Stimulated activated naive CD8-positive, alpha-beta T cell treated with anti-CD3 and anti-CD28 coated beads, Interleukin-15, Interleukin-2, amounts not matched to agents 100 ng/mL and 50 ng/mL, for 24 hours (primary cell): ENCODE measurements around the gene FCGBP.
"Not testable (repeated sequence)": the region's sequence is repeated elsewhere in the genome, so short reads cannot be mapped to it uniquely, and the experiment has no call there.

Source experiments
- H3K27ac Mint-ChIP-seq: one replicate; pipeline ENCODE4 v1.8.0; 2021; ENCODE audit warnings: mild to moderate bottlenecking, mixed read lengths
- H3K27me3 Mint-ChIP-seq: one replicate; pipeline ENCODE4 v1.8.0; 2021; ENCODE audit warnings: mixed read lengths
- H3K36me3 Mint-ChIP-seq: one replicate; pipeline ENCODE4 v1.8.0; 2021; ENCODE audit warnings: low read depth, mixed read lengths
- H3K4me1 Mint-ChIP-seq: one replicate; pipeline ENCODE4 v1.8.0; 2021; ENCODE audit warnings: low read depth, mixed read lengths
- H3K4me3 Mint-ChIP-seq: one replicate; pipeline ENCODE4 v1.8.0; 2021; ENCODE audit warnings: mild to moderate bottlenecking, mixed read lengths
- H3K9me3 Mint-ChIP-seq: one replicate; pipeline ENCODE4 v1.8.0; 2021; ENCODE audit warnings: mixed read lengths

The FCGBP gene

DNA sequence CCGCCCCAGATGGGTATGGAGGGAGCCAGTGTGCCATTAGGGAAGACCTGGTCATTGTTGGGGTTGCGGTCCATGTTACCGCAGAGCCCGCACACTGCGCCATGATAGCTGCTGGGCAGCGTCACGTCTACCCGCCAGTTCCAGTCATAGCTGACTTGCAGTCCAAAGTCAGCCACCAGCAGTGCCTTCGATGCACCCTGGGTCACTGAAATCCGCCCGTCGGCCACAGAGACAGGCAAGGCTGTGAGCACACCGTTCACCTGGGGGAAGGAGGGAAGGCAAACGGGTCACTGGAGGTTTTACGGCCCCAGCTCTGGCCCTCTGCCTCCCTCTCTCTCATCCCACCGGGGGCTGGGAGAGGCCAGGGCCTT, 40.2 kb downstream of the FCGBP start:
- H3K27me3 Mint-ChIP-seq, H3K36me3 Mint-ChIP-seq, H3K9me3 Mint-ChIP-seq, H3K27ac Mint-ChIP-seq, H3K4me3 Mint-ChIP-seq, H3K4me1 Mint-ChIP-seq: not testable (repeated sequence)

DNA sequence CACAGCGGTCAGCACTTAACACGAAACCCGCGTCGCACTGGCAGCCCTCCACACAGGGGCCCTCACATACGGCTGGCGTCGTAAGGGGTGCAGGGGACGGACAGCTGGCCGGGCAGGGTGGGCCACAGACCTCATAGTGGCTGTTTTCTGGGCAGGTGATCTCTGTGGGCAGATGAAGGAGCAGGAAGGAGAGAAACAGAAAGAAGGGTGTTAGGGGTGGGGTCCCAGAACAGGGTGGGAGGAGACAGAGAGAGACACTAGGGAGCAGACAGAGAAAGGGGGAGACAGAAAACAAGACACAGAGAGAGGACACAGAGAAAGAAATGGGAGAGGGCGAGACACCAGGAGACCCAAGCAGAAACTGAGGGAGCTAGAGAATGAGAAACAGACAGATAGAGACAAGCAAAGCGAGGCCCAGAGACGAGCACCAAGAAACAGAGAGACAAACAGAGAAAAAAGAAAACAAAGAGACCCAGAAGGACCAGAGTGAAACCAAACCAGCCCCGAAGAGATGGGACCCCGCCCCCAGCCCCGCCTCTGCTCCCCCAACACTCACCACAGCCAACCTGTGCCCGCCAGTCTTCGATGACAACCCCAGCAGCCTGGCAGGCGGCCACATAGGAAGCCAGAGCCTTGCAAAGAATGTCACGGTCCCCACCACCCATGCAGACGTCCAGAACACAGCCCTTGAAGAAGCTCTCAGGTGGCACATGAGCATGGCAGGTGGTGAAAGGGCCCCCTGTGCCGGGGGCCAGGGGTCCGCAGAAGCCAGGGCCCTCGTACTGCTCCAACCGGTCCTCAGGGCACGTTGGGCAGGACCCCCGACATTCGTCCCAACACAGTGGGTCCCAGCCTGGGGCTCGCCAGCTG, 40.8 kb downstream of the FCGBP start:
- not testable (repeated sequence) for H3K4me3 Mint-ChIP-seq, H3K36me3 Mint-ChIP-seq, H3K27me3 Mint-ChIP-seq, H3K9me3 Mint-ChIP-seq, H3K4me1 Mint-ChIP-seq, H3K27ac Mint-ChIP-seq

DNA sequence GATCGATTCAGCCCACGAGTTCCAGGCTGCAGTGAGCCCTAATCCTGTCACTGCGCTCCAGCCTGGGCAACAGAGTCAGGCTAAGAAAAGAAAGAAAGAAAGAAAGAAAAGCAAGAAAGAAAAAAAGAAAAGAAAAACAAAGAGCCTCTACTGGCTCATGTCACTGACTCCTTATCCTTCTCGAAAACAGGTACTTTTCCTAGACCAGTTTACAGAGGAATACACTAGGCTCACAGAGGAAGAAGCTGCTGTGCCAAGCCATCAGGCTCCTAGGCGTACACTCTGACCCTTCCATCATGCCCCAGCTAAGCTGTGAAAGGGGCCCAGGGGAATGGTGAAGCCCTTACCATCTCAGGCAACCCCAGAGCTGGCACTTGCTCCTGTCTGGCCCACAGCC, 41.9 kb downstream of the FCGBP start:
- not testable (repeated sequence) for H3K4me1 Mint-ChIP-seq, H3K27me3 Mint-ChIP-seq, H3K36me3 Mint-ChIP-seq, H3K27ac Mint-ChIP-seq, H3K9me3 Mint-ChIP-seq, H3K4me3 Mint-ChIP-seq

DNA sequence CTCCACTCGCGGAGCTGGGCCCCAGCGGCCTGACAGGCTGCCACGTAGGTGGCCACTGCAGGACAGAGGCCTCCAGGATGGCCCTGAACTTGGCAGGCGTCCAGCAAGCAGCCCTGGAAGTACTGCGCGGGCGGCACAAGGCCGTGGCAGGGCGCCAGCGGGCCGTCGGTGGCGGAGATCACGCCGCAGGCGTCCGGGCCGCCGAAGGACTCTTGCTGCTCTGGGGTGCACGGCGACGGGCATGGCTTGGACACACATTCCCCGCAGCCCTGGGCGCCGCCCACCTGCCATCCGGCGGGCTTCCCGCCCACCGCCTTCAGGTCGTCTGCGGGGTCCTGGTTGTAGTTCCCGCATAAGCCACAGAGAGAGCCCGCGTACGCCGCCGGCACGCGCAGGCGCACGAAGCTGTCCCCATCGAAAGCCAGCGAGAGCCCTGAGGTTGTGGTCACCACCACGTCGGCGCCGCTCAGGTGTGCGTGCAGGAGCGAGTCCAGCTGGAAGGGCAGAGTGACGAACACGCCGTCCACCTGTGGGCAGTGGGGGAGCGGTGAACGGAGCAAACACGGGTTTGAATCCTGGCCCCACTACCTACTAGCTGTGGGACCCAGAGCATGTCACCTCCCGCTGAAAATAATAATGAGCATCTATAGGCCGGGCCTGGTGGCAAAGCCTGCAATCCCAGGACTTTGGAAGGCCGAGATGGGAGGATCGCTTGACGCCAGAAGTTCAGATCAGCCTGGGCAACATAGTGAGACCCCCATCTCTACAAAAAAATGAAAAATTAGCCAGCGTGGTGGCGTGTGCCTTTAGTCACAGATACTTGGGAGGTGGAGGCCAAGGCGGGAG, 42.6 kb downstream of the FCGBP start:
- not testable (repeated sequence) for H3K4me1 Mint-ChIP-seq, H3K9me3 Mint-ChIP-seq, H3K4me3 Mint-ChIP-seq, H3K36me3 Mint-ChIP-seq, H3K27me3 Mint-ChIP-seq, H3K27ac Mint-ChIP-seq

DNA sequence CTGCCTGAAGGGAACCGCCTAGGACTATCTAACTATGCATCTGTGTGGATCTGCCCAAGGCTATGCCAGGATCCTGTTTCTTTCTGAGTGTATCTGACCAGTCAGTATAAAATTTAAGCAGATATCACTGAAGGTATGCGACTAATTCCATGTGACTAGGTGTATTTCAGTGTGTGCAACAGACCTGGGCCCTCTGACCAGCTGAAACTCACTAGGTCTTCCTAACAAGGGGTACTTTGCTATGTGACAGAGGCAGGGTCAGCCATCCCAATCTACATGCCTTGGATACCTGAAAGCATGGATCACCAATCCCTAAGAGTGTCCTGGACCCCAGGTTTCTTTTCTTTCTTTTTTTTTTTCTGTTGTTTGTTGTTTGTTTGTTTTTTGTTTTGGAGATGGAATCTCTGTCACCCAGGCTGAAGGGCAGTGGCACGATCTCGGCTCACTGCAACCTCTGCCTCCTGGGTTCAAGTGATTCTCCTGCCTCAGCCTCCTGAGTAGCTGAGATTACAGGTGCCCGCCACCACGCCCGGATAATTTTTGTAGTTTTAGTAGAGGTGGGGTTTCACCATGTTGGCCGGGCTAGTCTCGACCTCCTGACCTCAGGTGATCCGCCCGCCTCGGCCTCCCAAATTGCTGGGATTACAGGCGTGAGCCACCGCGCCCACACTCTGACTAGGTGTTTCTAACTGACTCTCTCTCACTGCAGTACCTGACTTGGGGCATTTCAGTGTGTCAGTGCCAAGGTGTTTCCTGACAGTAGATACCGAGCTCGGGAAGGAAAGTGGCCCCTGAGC, 43.5 kb downstream of the FCGBP start:
- Mint-ChIP-seq H3K36me3 (peaks cover 6% of the 10 kb centered on the region), H3K4me3 (no peak overlapping the region), H3K27me3 (no peaks in the 10 kb centered on the region), H3K27ac (no peak overlapping the region), H3K9me3 (no peaks in the 10 kb centered on the region), H3K4me1 (no peaks in the 10 kb centered on the region)

DNA sequence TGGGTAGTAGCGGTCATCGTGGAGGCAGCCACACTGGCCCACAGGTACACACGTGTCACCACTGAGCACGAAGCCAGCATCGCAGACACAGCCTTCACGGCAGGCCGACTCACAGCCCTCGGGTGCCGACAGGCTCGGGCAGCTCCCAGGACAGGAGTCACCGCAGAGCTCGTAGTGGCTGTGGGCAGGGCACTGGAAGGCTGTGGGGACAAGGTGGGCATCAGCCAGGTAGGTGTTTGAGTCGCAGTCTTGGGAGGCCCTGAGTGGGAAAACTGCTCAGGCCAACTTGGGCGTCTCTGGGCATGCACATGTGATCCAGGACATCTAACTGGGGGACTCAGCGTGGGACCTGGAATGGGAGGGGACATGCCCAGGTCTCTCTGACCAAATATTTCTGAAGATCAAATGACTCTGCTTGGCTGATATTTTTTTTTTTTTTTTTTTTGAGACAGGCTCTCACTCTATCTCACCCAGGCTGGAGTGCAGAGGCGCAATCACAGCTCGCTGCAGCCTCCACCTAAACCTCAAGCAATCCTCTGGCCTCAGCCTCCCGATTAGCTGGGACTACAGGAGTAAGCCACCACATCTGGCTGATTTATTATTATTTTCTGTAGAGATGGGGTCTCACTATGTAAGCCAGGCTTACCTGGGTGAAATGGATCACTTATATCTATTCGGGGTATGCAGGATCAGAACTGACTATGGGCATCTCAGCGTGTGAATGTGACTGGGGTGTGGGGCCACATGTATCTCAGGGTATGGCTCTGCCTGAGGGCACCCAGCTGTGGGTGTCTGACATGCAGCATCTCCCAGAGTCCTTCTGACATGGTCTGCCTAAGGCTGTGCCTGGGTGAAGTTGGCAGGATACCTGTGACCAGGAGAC, 44.3 kb downstream of the FCGBP start:
- not testable (repeated sequence) for H3K27me3 Mint-ChIP-seq, H3K27ac Mint-ChIP-seq, H3K4me1 Mint-ChIP-seq, H3K36me3 Mint-ChIP-seq, H3K4me3 Mint-ChIP-seq, H3K9me3 Mint-ChIP-seq

DNA sequence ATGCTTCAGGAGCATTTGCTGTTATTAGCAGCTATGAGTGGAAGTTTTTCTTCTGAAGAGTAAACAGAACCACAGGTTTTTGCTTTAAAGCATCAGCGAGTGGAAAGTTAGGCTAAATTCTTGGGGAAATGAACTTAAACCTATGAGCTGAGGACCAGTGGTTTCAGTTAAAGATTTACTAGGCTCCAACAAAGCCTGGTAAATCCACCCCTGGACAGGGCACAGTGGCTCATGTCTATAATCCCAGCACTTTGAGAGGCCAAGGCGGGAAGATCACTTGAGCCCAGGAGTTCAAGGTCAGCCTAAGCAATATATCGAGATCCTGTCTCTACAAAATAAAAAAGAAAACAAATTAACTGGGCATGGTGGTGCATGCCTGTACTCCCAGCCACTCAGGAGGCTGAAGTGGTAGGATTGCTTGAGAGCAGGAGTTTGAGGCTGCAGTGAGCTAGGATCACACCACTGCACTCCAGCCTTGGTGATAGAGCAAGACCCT, 46.9 kb downstream of the FCGBP start:
- H3K9me3 Mint-ChIP-seq, H3K4me3 Mint-ChIP-seq, H3K27ac Mint-ChIP-seq, H3K36me3 Mint-ChIP-seq, H3K27me3 Mint-ChIP-seq, H3K4me1 Mint-ChIP-seq: not testable (repeated sequence)

DNA sequence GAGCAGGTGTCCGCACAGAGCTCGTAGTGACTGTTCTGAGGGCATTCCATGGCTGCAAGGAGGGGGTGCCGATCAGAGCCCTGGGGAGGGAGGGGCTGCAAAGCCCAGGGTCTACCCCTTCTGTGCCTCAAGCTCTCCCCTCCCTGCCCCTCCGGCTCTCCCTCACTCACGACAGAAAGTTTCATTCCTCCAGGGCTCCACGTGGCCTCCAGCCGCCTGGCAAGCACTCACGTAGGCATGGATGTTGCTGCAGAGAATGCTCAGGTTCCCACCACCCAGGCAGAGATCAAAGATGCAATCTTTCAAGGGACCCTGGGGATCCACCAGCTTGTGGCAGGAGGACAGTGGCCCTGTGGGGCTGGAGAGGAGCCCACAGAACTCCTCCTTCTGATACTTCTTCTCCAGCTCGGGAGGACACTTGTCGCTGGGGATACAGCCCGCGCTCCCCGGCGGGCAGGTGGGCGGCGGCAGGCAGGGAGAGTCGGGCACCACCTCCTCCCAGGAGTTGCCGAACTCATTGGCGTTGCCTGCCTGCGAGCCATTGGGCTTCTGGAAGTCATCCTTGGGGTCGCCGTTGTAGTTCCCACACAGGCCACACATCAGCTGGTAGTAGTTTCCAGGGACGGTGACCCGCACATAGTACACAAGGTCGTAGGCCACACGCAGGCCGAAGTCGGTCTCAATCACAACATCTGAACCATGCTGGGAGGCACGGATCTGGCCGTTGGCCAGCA, 48.4 kb downstream of the FCGBP start:
- not testable (repeated sequence) for H3K27ac Mint-ChIP-seq, H3K27me3 Mint-ChIP-seq, H3K36me3 Mint-ChIP-seq, H3K4me1 Mint-ChIP-seq, H3K9me3 Mint-ChIP-seq, H3K4me3 Mint-ChIP-seq

DNA sequence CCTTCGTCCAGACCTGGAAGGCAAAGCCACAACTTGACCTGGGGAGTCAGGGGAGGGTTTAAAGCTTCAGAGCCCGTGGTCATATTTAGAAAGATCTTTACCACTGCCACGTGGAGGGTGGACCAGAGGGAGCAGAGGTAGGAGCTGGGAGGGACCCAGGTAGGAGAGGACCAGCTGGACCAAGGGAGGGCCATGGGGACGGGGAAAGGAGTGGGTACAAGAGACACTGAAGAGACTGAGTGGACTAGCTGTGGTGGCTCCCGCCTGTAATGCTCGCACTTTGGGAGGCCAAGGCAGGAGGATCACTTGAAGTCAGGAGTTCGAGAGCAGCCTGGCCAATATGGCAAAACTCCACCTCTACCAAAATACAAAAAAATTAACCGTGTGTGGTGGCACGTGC, 49.7 kb downstream of the FCGBP start:
- not testable (repeated sequence) for H3K27ac Mint-ChIP-seq, H3K36me3 Mint-ChIP-seq, H3K4me1 Mint-ChIP-seq, H3K4me3 Mint-ChIP-seq, H3K27me3 Mint-ChIP-seq, H3K9me3 Mint-ChIP-seq
